HepG2 (cell line): ENCODE results near the gene OTOG. TPM values are rescaled to one million over a fixed set of nuclear protein-coding genes. Genes with fewer than 3 reads are reported as not detected.

Experiments
- ATAC-seq: fragments of 200-7000 bp; cut with Tn5 transposase; 3 replicates; pipeline ENCODE4 v1.9.1; 2020; ENCODE audit warnings: mild to moderate bottlenecking, moderate library complexity
- BruUV-seq: library from RNA; stranded (reverse); fragments of 400-500 nt; replicated peaks from 2 replicates; lab custom pipeline; 2021; lab: Mats Ljungman, UMichigan
- CTCF ChIA-PET: fragments of 300-600 bp; formaldehyde crosslinking; extraction: SDS; loops from one replicate; lab custom pipeline; 2021; ENCODE audit warnings: low total read pairs, inconsistent platforms, low intra/inter-chr PET ratio; lab: Yijun Ruan, JAX
- POLR2A ChIA-PET: fragments of 350-600 bp; sonication (Branson Sonifier 250); formaldehyde crosslinking; loops from one replicate; lab custom pipeline; 2020; ENCODE audit warnings: antibody characterized with exemption, inconsistent platforms; lab: Yijun Ruan, JAX
- DNase-seq: peaks from one replicate; pipeline ENCODE4 v3.0.0-alpha.2; 2015; ENCODE audit warnings: low spot score
- FAIRE-seq: peaks from 3 replicates; lab custom pipeline; 2011; peaks lifted over from hg19 to GRCh38; lab: Jason Lieb, UNC
- H2AFZ ChIP-seq: one replicate; pipeline ENCODE4 v1.6.1; 2011; ENCODE audit warnings: low read length, inconsistent platforms
- H3K27ac ChIP-seq: fragments of 300-600 bp; 3 replicates; pipeline ENCODE4 v1.8.0; 2011; ENCODE audit warnings: mixed run types, mild to moderate bottlenecking, mixed read lengths, low read length, inconsistent platforms; ENCODE audit not compliant: insufficient read depth; ENCODE audit errors: extremely low read length
- H3K27me3 ChIP-seq, 2 experiments: fragments of 200-600 bp in 1 of 2; 2 replicates in 1 of 2; 3 replicates in 1 of 2; pipeline versions ENCODE4 v1.6.0 to v1.8.0; 2011; ENCODE audit warnings: low read length in 2 of 2, mild to moderate bottlenecking in 2 of 2, moderate library complexity in 2 of 2, inconsistent platforms in 1 of 2; ENCODE audit not compliant: insufficient read depth in 2 of 2, control insufficient read depth in 1 of 2
- H3K36me3 ChIP-seq, 2 experiments: fragments of 200-600 bp in 1 of 2; replicated peaks in 1 of 2; 2 replicates in 1 of 2; 3 replicates in 1 of 2; pipeline versions ENCODE4 v1.5.1 to v1.8.0; 2011; ENCODE audit warnings: low read length in 2 of 2, inconsistent platforms in 1 of 2; ENCODE audit not compliant: insufficient read depth in 2 of 2, control insufficient read depth in 1 of 2
- H3K4me1 ChIP-seq: 2 replicates; pipeline ENCODE4 v1.5.1; 2012; ENCODE audit warnings: low read length, inconsistent platforms; ENCODE audit not compliant: insufficient read depth
- H3K4me2 ChIP-seq: 2 replicates; pipeline ENCODE4 v1.6.0; 2011; ENCODE audit warnings: low read depth, low read length, inconsistent platforms
- H3K4me3 ChIP-seq, 3 experiments: fragments of 200-600 bp in 1 of 3; sonication (generic), shearing (Covaris generic) in 1 of 3; replicated peaks in 1 of 3; 2 replicates each; pipeline ENCODE4 v1.5.1; 2011 to 2016; ENCODE audit warnings: low read length in 3 of 3, inconsistent platforms in 2 of 3, low read depth in 2 of 3, mild to moderate bottlenecking in 2 of 3, control low read depth in 1 of 3, mixed read lengths in 1 of 3; ENCODE audit not compliant: insufficient read depth in 1 of 3
- H3K79me2 ChIP-seq: one replicate; pipeline ENCODE4 v1.6.1; 2011; ENCODE audit warnings: low read length, inconsistent platforms; ENCODE audit not compliant: insufficient read depth
- H3K9ac ChIP-seq: 2 replicates; pipeline ENCODE4 v1.6.0; 2011; ENCODE audit warnings: mild to moderate bottlenecking, low read depth, low read length, inconsistent platforms; ENCODE audit not compliant: insufficient read depth
- H3K9me3 ChIP-seq: 2 replicates; pipeline ENCODE4 v1.5.1; 2012; ENCODE audit warnings: mild to moderate bottlenecking, low read length
- H4K20me1 ChIP-seq: 2 replicates; pipeline ENCODE4 v1.6.0; 2011; ENCODE audit warnings: inconsistent platforms, mild to moderate bottlenecking, low read length, moderate library complexity; ENCODE audit not compliant: insufficient read depth
- CENPBD1 ChIP-seq: sonication (generic); formaldehyde crosslinking; IDR thresholded peaks from 2 replicates; pipeline ENCODE4 v1.8.0; 2022; ENCODE audit warnings: missing genetic modification reagents, low read depth, mild to moderate bottlenecking, borderline replicate concordance
- FIP1L1 ChIP-seq: fragments of 200-400 bp; formaldehyde crosslinking; IDR thresholded peaks from 2 replicates; pipeline ENCODE4 v1.6.1; 2018; ENCODE audit warnings: low read depth, mild to moderate bottlenecking, low read length, moderate library complexity, borderline replicate concordance; ENCODE audit not compliant: insufficient read depth
- FUBP1 ChIP-seq: sonication (generic); formaldehyde crosslinking; IDR thresholded peaks from 2 replicates; pipeline ENCODE4 v1.5.1; 2020; ENCODE audit warnings: missing genetic modification reagents, mild to moderate bottlenecking, borderline replicate concordance
- IKZF4 ChIP-seq: sonication (generic); formaldehyde crosslinking; IDR thresholded peaks from 2 replicates; pipeline ENCODE4 v1.5.1; 2020; ENCODE audit warnings: borderline replicate concordance, mild to moderate bottlenecking, low read depth, missing genetic modification reagents; ENCODE audit errors: not compliant biosample characterization
- PBX3 ChIP-seq: sonication (generic); formaldehyde crosslinking; IDR thresholded peaks from 2 replicates; pipeline ENCODE4 v1.8.1; 2023; ENCODE audit warnings: missing genetic modification reagents, inconsistent platforms, borderline replicate concordance
- RAD51 ChIP-seq: fragments of 450-650 bp; IDR thresholded peaks from 2 replicates; pipeline ENCODE4 v1.6.1; 2016; ENCODE audit warnings: borderline replicate concordance
- RBFOX2 ChIP-seq: fragments of 200-400 bp; formaldehyde crosslinking; IDR thresholded peaks from 2 replicates; pipeline ENCODE4 v1.6.1; 2017; ENCODE audit warnings: low read depth, mild to moderate bottlenecking, low read length
- ZBTB37 ChIP-seq: sonication (generic); formaldehyde crosslinking; IDR thresholded peaks from 2 replicates; pipeline ENCODE4 v1.4.0; 2020; ENCODE audit warnings: mild to moderate bottlenecking, missing genetic modification reagents
- ZNF121 ChIP-seq: sonication (generic); formaldehyde crosslinking; IDR thresholded peaks from 2 replicates; pipeline ENCODE4 v1.5.0; 2020; ENCODE audit warnings: mild to moderate bottlenecking, missing genetic modification reagents
- ZNF484 ChIP-seq: sonication (generic); formaldehyde crosslinking; IDR thresholded peaks from 2 replicates; pipeline ENCODE4 v1.5.1; 2020; ENCODE audit warnings: mild to moderate bottlenecking, low read depth, missing genetic modification reagents, borderline replicate concordance
- ZNF800 ChIP-seq: sonication (generic); formaldehyde crosslinking; IDR thresholded peaks from 2 replicates; pipeline ENCODE4 v1.4.0; 2020; ENCODE audit warnings: missing genetic modification reagents
- WGBS: methylation state at CpG from one replicate; pipeline ENCODE4 v1.1.6; 2017; ENCODE audit warnings: low lambda C conversion rate; 5-methylcytosine and 5-hydroxymethylcytosine counted together
- in situ Hi-C: cut with HindIII; loops from 2 replicates; pipeline ENCODE4 v1.10.0; 2017; ENCODE audit warnings: low pct_unique_long_range_greater_than_20kb; ENCODE audit not compliant: extremely low pct_ligation_motif_present
- intact Hi-C: fragments of 100-400 bp; cut with micrococcal nuclease; formaldehyde crosslinking; loops from one replicate; pipeline ENCODE4 v1.10.0; 2022; ENCODE audit not compliant: unreplicated experiment
- polyA plus RNA-seq, 8 experiments: library from polyadenylated mRNA; depleted of rRNA in 3 of 8; stranded (reverse) in 7 of 8; unstranded in 1 of 8; fragments of >200 nt; fragmentation: Illumina TruSeq in 4 of 8; extraction: Trizol in 4 of 8; gene quantifications; 2 replicates each; pipeline versions ENCODE4 v1.2.1 to v1.2.3, GENCODE V29; 2011 to 2016; ENCODE audit warnings: low read depth in 4 of 8, missing spikeins in 1 of 8, mixed read lengths in 1 of 8; ENCODE audit not compliant: insufficient read depth in 1 of 8
- total RNA-seq, 5 experiments: library from RNA; depleted of rRNA; stranded (reverse); fragments of >200 nt; fragmentation: Illumina TruSeq; extraction: Trizol; gene quantifications; 2 replicates each; pipeline ENCODE4 v1.2.3, GENCODE V29; 2016; ENCODE audit warnings: low read depth in 1 of 5
- TF ChIP-seq, protein P1 (sequence below): sonication (generic); formaldehyde crosslinking; IDR thresholded peaks from 2 replicates; pipeline ENCODE4 v1.4.0; 2020; ENCODE audit warnings: missing genetic modification reagents

OTOG gene
- total and polyA plus RNA-seq, 2 of the 13 experiments (the other 11 are each of a cell fraction or from before 2014, with no cell fraction given) = not detected

DNA sequence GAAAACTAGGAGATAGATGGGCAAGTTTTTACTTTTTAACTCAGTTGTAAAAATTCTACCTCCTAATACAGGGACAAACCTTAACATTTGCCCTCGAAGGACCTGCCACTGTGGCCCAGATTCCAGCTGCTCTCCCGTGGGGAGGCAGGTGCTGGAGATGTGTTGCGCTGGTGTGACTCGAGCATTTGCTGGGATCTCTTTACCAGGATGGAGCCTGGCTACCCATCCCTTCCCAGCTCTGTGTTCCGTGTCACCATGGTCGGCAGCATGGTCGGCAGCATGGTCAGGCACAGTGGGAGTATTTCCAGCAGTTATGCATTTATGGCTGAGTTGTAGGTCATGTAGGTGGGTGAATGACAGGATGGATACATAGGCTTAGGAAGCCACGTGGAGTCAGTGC lies 41.1 kb downstream of the OTOG start (continued):
- TF ChIP-seq, protein P1, sequence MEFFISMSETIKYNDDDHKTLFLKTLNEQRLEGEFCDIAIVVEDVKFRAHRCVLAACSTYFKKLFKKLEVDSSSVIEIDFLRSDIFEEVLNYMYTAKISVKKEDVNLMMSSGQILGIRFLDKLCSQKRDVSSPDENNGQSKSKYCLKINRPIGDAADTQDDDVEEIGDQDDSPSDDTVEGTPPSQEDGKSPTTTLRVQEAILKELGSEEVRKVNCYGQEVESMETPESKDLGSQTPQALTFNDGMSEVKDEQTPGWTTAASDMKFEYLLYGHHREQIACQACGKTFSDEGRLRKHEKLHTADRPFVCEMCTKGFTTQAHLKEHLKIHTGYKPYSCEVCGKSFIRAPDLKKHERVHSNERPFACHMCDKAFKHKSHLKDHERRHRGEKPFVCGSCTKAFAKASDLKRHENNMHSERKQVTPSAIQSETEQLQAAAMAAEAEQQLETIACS = no peak
- no peak for TF ChIP-seq ZNF121 (CRISPR knock-in tag)
- no peak for TF ChIP-seq ZBTB37 (CRISPR knock-in tag)

GRCh38 chr11:17588721-17589120 lies 41.7 kb downstream of the OTOG start:
- H3K36me3 ChIP-seq = no peaks in the 10 kb centered on the region
- no peak overlapping the region for H3K9ac ChIP-seq
- no peak overlapping the region for H2AFZ ChIP-seq
- peaks cover 0 to 31% of the 10 kb centered on the region in 2 experiments; a peak in 3 of 5 replicates for H3K27me3 ChIP-seq
- H3K9me3 ChIP-seq = no peaks in the 10 kb centered on the region
- intact Hi-C loops (no loop called here), in situ Hi-C loops (no loop called here)
- ChIA-PET POLR2A (no interaction called here), CTCF (no interaction called here)
- H4K20me1 ChIP-seq = no peaks in the 10 kb centered on the region
- 23% methylated on average over 4 of the region's 4 CpGs for WGBS
- DNase-seq = no peak
- no TSS peak for BruUV-seq
- no peak for ATAC-seq
- H3K27ac ChIP-seq = no peak overlapping the region
- FAIRE-seq = no peak
- H3K4me3 ChIP-seq = no peak overlapping the region
- H3K79me2 ChIP-seq = no peaks in the 10 kb centered on the region
- H3K4me1 ChIP-seq = no peaks in the 10 kb centered on the region
- H3K4me2 ChIP-seq = no peak overlapping the region
- TF ChIP-seq RAD51 = no peak
- TF ChIP-seq RBFOX2 = no peak
- TF ChIP-seq CENPBD1 (CRISPR knock-in tag) = no peak
- TF ChIP-seq FIP1L1 = no peak
- TF ChIP-seq ZNF800 (CRISPR knock-in tag) = no peak
- TF ChIP-seq IKZF4 = no peak
- no peak for TF ChIP-seq ZNF484 (CRISPR knock-in tag)
- no peak for TF ChIP-seq PBX3 (CRISPR knock-in tag)
- no peak for TF ChIP-seq FUBP1 (CRISPR knock-in tag)
